Measurements from ENCODE around the gene COL9A1. TPM values are rescaled to one million over a fixed set of nuclear protein-coding genes. Genes with fewer than 3 reads are reported as not detected.
"Not testable (repeated sequence)": the region's sequence is repeated elsewhere in the genome, so short reads cannot be mapped to it uniquely, and the experiment has no call there.

COL9A1 gene
- total RNA-seq, 1 donor from 2014 or later, result 8.7 TPM

DNA sequence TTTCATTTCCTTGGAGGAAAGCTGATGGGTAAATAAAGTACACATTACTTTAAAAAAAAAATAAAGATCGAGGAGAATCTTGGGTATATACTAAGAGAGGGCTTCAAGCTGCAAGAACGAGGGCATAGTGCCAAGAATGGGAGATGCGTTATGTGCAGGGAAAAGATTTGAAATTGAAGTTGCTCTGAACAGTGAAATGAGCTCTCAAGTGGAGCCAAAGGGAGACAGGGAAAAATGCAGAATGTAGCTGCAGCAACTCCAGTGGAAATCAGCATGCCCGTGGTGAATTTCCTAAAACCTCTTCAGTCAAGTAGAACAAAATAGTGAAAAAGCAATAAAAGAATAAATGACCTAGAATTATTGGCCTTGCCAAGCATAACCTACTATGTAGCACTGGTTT, 11.4 kb upstream of the COL9A1 start:
- TF ChIP-seq, protein P1, sequence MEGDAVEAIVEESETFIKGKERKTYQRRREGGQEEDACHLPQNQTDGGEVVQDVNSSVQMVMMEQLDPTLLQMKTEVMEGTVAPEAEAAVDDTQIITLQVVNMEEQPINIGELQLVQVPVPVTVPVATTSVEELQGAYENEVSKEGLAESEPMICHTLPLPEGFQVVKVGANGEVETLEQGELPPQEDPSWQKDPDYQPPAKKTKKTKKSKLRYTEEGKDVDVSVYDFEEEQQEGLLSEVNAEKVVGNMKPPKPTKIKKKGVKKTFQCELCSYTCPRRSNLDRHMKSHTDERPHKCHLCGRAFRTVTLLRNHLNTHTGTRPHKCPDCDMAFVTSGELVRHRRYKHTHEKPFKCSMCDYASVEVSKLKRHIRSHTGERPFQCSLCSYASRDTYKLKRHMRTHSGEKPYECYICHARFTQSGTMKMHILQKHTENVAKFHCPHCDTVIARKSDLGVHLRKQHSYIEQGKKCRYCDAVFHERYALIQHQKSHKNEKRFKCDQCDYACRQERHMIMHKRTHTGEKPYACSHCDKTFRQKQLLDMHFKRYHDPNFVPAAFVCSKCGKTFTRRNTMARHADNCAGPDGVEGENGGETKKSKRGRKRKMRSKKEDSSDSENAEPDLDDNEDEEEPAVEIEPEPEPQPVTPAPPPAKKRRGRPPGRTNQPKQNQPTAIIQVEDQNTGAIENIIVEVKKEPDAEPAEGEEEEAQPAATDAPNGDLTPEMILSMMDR (IDR thresholded peaks at IDR 0.05; ENCODE audit: unreplicated experiment), result no peak
- Mint-ChIP-seq H3K36me3 (no peaks in the 10 kb centered on the region), H3K27ac (peak overlapping the region; percentile 31), H3K27me3 (ENCODE audit: low read depth) (peaks cover 8% of the 10 kb centered on the region), H3K4me1 (peaks cover 34% of the 10 kb centered on the region), H3K4me3 (peak overlapping the region; percentile 0), H3K9me3 (peaks cover 5% of the 10 kb centered on the region)
- DNase-seq (ENCODE audit: low spot score in 2 of 2, unreplicated experiment in 2 of 2), result no peak

DNA sequence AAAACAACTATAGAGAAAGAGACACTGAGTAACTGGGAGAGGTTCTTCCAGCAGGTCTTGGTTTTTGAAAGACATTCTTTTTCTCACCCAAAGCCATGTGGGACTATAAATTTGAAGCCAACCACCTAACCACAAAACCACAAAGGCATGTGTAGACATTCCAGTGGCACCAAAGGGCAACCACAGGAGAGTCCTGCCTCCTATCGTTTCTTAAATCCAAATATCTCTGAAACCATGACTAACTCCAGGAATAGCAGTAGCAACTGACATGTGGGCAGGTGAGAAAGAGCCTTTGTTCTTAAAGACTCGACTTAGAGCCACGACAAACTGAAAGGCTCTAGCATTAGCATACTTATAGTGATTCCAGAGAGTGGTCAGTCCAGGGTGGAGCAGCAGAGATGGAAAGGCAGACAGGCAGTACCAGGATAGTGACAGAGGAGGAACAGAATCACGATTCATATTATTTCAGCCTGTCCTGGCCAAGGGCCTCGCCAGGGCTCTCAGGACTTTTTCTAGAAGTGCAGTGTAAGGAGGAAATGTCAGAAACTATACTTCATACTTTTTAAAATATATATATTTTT, 9.4 kb upstream of the COL9A1 start:
- Mint-ChIP-seq H3K4me1 (peaks cover 34% of the 10 kb centered on the region), H3K36me3 (no peaks in the 10 kb centered on the region)

GRCh38 chr6:70310063-70310694, 7.3 kb upstream of the COL9A1 start:
- Mint-ChIP-seq H3K27me3 (ENCODE audit: low read depth) (peaks cover 27% of the 10 kb centered on the region), H3K9me3 (no peaks in the 10 kb centered on the region), H3K36me3 (no peaks in the 10 kb centered on the region), H3K4me1 (peaks cover 27% of the 10 kb centered on the region), H3K27ac (no peak overlapping the region), H3K4me3 (no peak overlapping the region)
- TF ChIP-seq, protein P1 (IDR thresholded peaks at IDR 0.05; ENCODE audit: unreplicated experiment), result peak; percentile 66
- DNase-seq (ENCODE audit: low spot score in 2 of 2, unreplicated experiment in 2 of 2), result no peak

More for the DNA sequence above, 9.4 kb upstream of the COL9A1 start:
- H3K27ac Mint-ChIP-seq, result no peak overlapping the region
- H3K9me3 Mint-ChIP-seq, result no peaks in the 10 kb centered on the region
- no peak for DNase-seq (ENCODE audit: low spot score in 2 of 2, unreplicated experiment in 2 of 2)
- H3K4me3 Mint-ChIP-seq, result no peak overlapping the region
- peaks cover 12% of the 10 kb centered on the region for H3K27me3 Mint-ChIP-seq (ENCODE audit: low read depth)
- TF ChIP-seq, protein P1 (IDR thresholded peaks at IDR 0.05; ENCODE audit: unreplicated experiment), result no peak

GRCh38 chr6:70309243-70309642, 6.4 kb upstream of the COL9A1 start:
- H3K4me3 Mint-ChIP-seq, result no peak overlapping the region
- H3K36me3 Mint-ChIP-seq, result no peaks in the 10 kb centered on the region
- TF ChIP-seq, protein P1 (IDR thresholded peaks at IDR 0.05; ENCODE audit: unreplicated experiment), result no peak
- H3K9me3 Mint-ChIP-seq, result no peaks in the 10 kb centered on the region
- peaks cover 34% of the 10 kb centered on the region for H3K27me3 Mint-ChIP-seq (ENCODE audit: low read depth)
- peaks cover 21% of the 10 kb centered on the region for H3K4me1 Mint-ChIP-seq
- no peak overlapping the region for H3K27ac Mint-ChIP-seq
- no peak for DNase-seq (ENCODE audit: low spot score in 2 of 2, unreplicated experiment in 2 of 2)

GRCh38 chr6:70308142-70308541, 5.3 kb upstream of the COL9A1 start:
- peaks cover 43% of the 10 kb centered on the region for H3K27me3 Mint-ChIP-seq (ENCODE audit: low read depth)
- not testable (repeated sequence) for H3K9me3 Mint-ChIP-seq; DNase-seq (ENCODE audit: low spot score in 2 of 2, unreplicated experiment in 2 of 2); H3K36me3 Mint-ChIP-seq; H3K4me3 Mint-ChIP-seq; H3K27ac Mint-ChIP-seq
- TF ChIP-seq, protein P1 (IDR thresholded peaks at IDR 0.05; ENCODE audit: unreplicated experiment), result peak; percentile 60
- peaks cover 11% of the 10 kb centered on the region for H3K4me1 Mint-ChIP-seq

Data from mesothelial cell of epicardium (in vitro differentiated cells).